Neural progenitor cell (in vitro differentiated cells): Measurements from ENCODE around the gene FBXW2.

Experiments used
- CTCF ChIP-seq: fragments of 200-600 bp; sonication (generic); IDR thresholded peaks from 2 replicates; pipeline ENCODE4 v1.5.1; 2017; ENCODE audit warnings: antibody characterized with exemption, mild to moderate bottlenecking
- EZH2 ChIP-seq: fragments of 200-600 bp; sonication (generic); IDR thresholded peaks from 2 replicates; pipeline ENCODE4 v1.6.1; 2017; ENCODE audit warnings: antibody characterized with exemption, mild to moderate bottlenecking, moderate library complexity
- EZH2phosphoT487 ChIP-seq: fragments of 200-600 bp; sonication (generic); IDR thresholded peaks from 2 replicates; pipeline ENCODE4 v1.6.1; 2017; ENCODE audit warnings: antibody characterized with exemption

GRCh38 chr9:120837921-120838320, 44.7 kb upstream of the FBXW2 start:
- TF ChIP-seq EZH2phosphoT487 (no peak), EZH2 (no peak), CTCF (no peak)
